GM20000 (cell line): ENCODE data around the gene CNTLN.
"Not testable (repeated sequence)": the region's sequence is repeated elsewhere in the genome, so short reads cannot be mapped to it uniquely, and the experiment has no call there.

ENCODE experiments used
- DNase-seq: peaks from one replicate; pipeline ENCODE4 v3.0.0; 2012; ENCODE audit warnings: low spot score
- CTCF ChIP-seq: IDR thresholded peaks from 2 replicates; pipeline ENCODE4 v1.5.1; 2012; ENCODE audit warnings: mild to moderate bottlenecking, control low read depth; ENCODE audit errors: extremely low read depth, missing control alignments

Gene CNTLN

GRCh38 chr9:17269799-17270198, 135.0 kb downstream of the CNTLN start:
- no peak for TF ChIP-seq CTCF
- no peak for DNase-seq

DNA sequence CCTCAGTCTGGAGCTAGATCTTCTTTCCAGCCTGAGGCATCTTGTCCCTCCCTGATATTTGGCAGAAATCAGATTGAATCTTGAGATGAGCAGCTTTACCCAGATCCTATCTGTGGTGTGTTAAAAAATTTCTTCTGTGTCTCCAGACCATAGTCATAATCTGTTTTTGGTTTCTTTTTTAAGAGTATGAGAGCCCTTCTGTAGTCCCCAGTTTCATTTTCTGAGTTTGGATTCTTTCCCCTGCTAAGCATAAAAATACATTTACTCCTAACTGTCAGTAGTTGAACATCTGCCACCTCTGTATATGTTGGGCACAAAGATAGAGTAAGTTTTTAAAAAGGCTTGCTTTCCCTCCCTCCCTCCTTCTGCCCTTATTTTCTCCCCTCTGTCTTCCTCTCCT, 137.7 kb downstream of the CNTLN start:
- no peak for TF ChIP-seq CTCF
- DNase-seq: no peak

- no peak for DNase-seq
- no peak for TF ChIP-seq CTCF
Observed at GRCh38 chr9:17280350-17281012, 145.6 kb downstream of the CNTLN start.

GRCh38 chr9:17290673-17291072, 155.8 kb downstream of the CNTLN start:
- not testable (repeated sequence) for DNase-seq

DNA sequence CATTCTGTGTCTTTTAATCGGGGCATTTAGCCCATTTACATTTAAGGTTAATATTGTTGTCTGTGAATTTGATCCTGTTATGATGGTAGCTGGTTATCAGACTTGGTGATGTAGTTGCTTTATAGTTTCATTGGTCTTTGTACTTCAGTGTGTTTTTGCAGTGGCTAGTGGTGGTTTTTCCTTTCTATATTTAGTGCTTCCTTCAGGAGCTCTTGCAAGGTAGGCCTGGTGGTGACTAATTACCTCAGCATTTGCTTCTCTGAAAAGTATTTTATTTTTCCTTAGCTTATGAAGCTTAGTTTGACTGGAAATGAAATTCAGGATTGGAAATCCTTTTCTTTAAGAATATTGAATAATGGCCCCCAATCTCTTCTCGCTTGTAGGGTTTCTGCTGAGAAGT, 156.9 kb downstream of the CNTLN start:
- TF ChIP-seq CTCF: no peak
- no peak for DNase-seq

GRCh38 chr9:17293685-17294084, 158.8 kb downstream of the CNTLN start:
- no peak for TF ChIP-seq CTCF
- DNase-seq: no peak

DNA sequence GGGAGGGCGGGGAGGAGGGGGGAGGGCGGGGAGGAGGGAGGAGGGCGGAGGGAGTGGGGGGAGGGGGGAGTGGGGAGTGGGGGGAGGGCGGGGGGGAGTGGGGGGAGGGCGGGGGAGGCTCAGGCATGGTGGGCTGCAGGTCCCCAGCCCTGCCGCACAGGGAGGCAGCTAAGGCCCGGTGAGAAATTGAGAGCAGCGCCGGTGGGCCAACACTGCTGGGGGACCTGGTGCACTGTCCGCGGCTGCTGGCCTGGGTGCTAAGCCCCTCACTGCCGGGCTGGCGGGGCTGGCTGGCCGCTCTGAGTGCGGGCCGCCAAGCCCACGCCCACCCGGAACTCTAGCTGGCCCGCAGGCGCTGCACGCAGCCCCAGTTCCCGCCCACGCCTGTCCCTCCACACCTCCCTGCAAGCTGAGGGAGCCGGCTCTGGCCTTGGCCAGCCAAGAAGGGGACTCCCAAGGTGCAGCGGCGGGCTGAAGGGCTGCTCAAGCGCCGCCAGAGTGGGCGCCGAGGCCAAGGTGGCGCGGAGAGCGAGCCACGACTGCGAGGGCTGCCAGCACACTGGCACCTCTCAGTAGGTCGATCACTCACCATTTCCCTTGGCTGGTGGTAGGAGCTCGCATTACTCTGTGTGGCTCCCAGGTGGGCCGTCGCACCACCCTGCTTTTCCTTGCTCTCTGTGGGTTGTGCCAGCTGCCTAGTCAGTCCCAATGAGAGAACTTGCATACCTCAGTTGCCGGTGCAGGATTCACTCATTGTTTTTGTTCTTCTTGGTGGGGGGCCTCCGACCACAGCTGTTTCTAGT, 160.2 kb downstream of the CNTLN start:
- DNase-seq: no peak
- TF ChIP-seq CTCF: no peak
